Activated B cell treated with CpG ODN at 0.5 μM for 24 hours (primary cell): ENCODE measurements around the gene NDC1. TPM values are rescaled to one million over a fixed set of nuclear protein-coding genes. Genes with fewer than 3 reads are reported as not detected.
"Not testable (repeated sequence)": the region's sequence is repeated elsewhere in the genome, so short reads cannot be mapped to it uniquely, and the experiment has no call there.

ENCODE experiments used
- ATAC-seq: fragments of 200-7000 bp; cut with Tn5 transposase; one replicate; pipeline ENCODE4 v1.10.0; 2021; ENCODE audit warnings: low read depth, mild to moderate bottlenecking, moderate library complexity
- CTCF ChIA-PET: fragments of 350-600 bp; sonication (Branson Sonifier 250); formaldehyde crosslinking; loops from one replicate; lab custom pipeline; 2021; ENCODE audit warnings: antibody characterized with exemption; lab: Charles Lee
- POLR2A ChIA-PET: fragments of 350-600 bp; sonication (Branson Sonifier 250); formaldehyde crosslinking; loops from one replicate; lab custom pipeline; 2021; ENCODE audit warnings: antibody characterized with exemption; lab: Charles Lee
- DNase-seq: peaks from one replicate; pipeline ENCODE4 v3.0.0; 2022
- H3K27ac Mint-ChIP-seq: one replicate; pipeline ENCODE4 v1.8.0; 2020; ENCODE audit warnings: mixed read lengths
- H3K27me3 Mint-ChIP-seq: one replicate; pipeline ENCODE4 v1.8.0; 2021; ENCODE audit warnings: mixed read lengths
- H3K36me3 Mint-ChIP-seq: one replicate; pipeline ENCODE4 v1.8.0; 2021; ENCODE audit warnings: low read depth, mixed read lengths
- H3K4me1 Mint-ChIP-seq: one replicate; pipeline ENCODE4 v1.8.0; 2021; ENCODE audit warnings: mixed read lengths
- H3K4me3 Mint-ChIP-seq: one replicate; pipeline ENCODE4 v1.8.0; 2020; ENCODE audit warnings: mild to moderate bottlenecking, mixed read lengths
- H3K9me3 Mint-ChIP-seq: one replicate; pipeline ENCODE4 v1.8.0; 2020; ENCODE audit warnings: mixed read lengths
- CTCF ChIP-seq: fragments of 200-600 bp; IDR thresholded peaks from one replicate; pipeline ENCODE4 v1.8.0; 2022; ENCODE audit warnings: antibody characterized with exemption, mild to moderate bottlenecking
- intact Hi-C: fragments of 100-400 bp; cut with micrococcal nuclease; formaldehyde crosslinking; loops from one replicate; pipeline ENCODE4 v1.15.1; 2024
- total RNA-seq: library from RNA; stranded (reverse); gene quantifications from 2 replicates; pipeline ENCODE4 v1.2.3, GENCODE V29; 2022

NDC1 gene
- total RNA-seq, 1 donor from 2014 or later = 10.6 TPM

GRCh38 chr1:53763461-53763860, 74.6 kb downstream of the NDC1 start:
- Mint-ChIP-seq H3K27me3 (no peaks in the 10 kb centered on the region), H3K27ac (no peak overlapping the region), H3K36me3 (peaks cover 34% of the 10 kb centered on the region), H3K9me3 (peaks cover 4% of the 10 kb centered on the region), H3K4me3 (no peak overlapping the region), H3K4me1 (peaks cover 4% of the 10 kb centered on the region)
- POLR2A ChIA-PET = no interaction called here
- ATAC-seq (no peak), DNase-seq (no peak)
- intact Hi-C loops = no loop called here
- CTCF ChIA-PET = no interaction called here
- no peak for TF ChIP-seq CTCF

- intact Hi-C loops, H3K4me3 Mint-ChIP-seq, H3K9me3 Mint-ChIP-seq, POLR2A ChIA-PET, H3K27ac Mint-ChIP-seq, H3K27me3 Mint-ChIP-seq, DNase-seq, H3K4me1 Mint-ChIP-seq, CTCF ChIA-PET, ATAC-seq: not testable (repeated sequence)
- peaks cover 10% of the 10 kb centered on the region for H3K36me3 Mint-ChIP-seq
Observed at GRCh38 chr1:53760497-53760896, 77.6 kb downstream of the NDC1 start.

- CTCF ChIA-PET = no interaction called here
- ATAC-seq (no peak), DNase-seq (no peak)
- Mint-ChIP-seq H3K36me3 (no peaks in the 10 kb centered on the region), H3K27me3 (no peaks in the 10 kb centered on the region), H3K4me3 (no peak overlapping the region), H3K4me1 (no peaks in the 10 kb centered on the region), H3K9me3 (no peaks in the 10 kb centered on the region), H3K27ac (no peak overlapping the region)
- intact Hi-C loops = no loop called here
- TF ChIP-seq CTCF = no peak
- POLR2A ChIA-PET = no interaction called here
Observed at GRCh38 chr1:53755874-53756273, 82.2 kb downstream of the NDC1 start.

- H3K27ac Mint-ChIP-seq = no peak overlapping the region
- H3K36me3 Mint-ChIP-seq = no peaks in the 10 kb centered on the region
- ChIA-PET POLR2A (no interaction called here), CTCF (no interaction called here)
- no peaks in the 10 kb centered on the region for H3K27me3 Mint-ChIP-seq
- no peaks in the 10 kb centered on the region for H3K4me1 Mint-ChIP-seq
- no peaks in the 10 kb centered on the region for H3K9me3 Mint-ChIP-seq
- intact Hi-C loops = loop anchor here (1.0 kb wide), 1 partner anchor 476 kb away; no protein-coding TSS in a partner anchor
- ATAC-seq = no peak
- no peak for TF ChIP-seq CTCF
- no peak for DNase-seq
- no peak overlapping the region for H3K4me3 Mint-ChIP-seq
Observed at GRCh38 chr1:53754484-53755312, 83.4 kb downstream of the NDC1 start.

GRCh38 chr1:53752281-53752680, 85.8 kb downstream of the NDC1 start:
- no peak for DNase-seq
- TF ChIP-seq CTCF = no peak
- Mint-ChIP-seq H3K9me3 (no peaks in the 10 kb centered on the region), H3K27ac (no peak overlapping the region), H3K36me3 (no peaks in the 10 kb centered on the region), H3K27me3 (peaks cover 7% of the 10 kb centered on the region), H3K4me1 (no peaks in the 10 kb centered on the region), H3K4me3 (no peak overlapping the region)
- POLR2A ChIA-PET = no interaction called here
- CTCF ChIA-PET = interaction anchor here (1.0 kb wide), 1 partner anchor 15 kb away, joined by 3 read pairs; no protein-coding TSS in a partner anchor
- intact Hi-C loops = no loop called here
- no peak for ATAC-seq
